Neutrophil (primary cell): ENCODE data around the gene SMPD2.
A peak's percentile ranks its signal among the peaks of the same experiment; 100 is the strongest.
"Not testable (repeated sequence)": the region's sequence is repeated elsewhere in the genome, so short reads cannot be mapped to it uniquely, and the experiment has no call there.

Source experiments
- H3K27ac ChIP-seq: fragments of 200-600 bp; sonication (generic); 2 replicates; pipeline ENCODE4 v1.5.1; 2016; ENCODE audit warnings: mild to moderate bottlenecking, moderate library complexity
- H3K27me3 ChIP-seq: fragments of 200-600 bp; sonication (generic); 2 replicates; pipeline ENCODE4 v1.6.0; 2016; ENCODE audit warnings: mild to moderate bottlenecking
- H3K36me3 ChIP-seq: fragments of 200-600 bp; sonication (generic); 2 replicates; pipeline ENCODE4 v1.5.1; 2017
- H3K4me1 ChIP-seq, 2 experiments: fragments of 200-600 bp in 1 of 2; sonication (generic) in 1 of 2; 1 replicate in 1 of 2; 2 replicates in 1 of 2; pipeline versions ENCODE4 v1.5.1 to v1.6.1; 2013 to 2016; ENCODE audit warnings: low read depth in 1 of 2, low read length in 1 of 2, mild to moderate bottlenecking in 1 of 2, moderate library complexity in 1 of 2; ENCODE audit not compliant: control insufficient read depth in 1 of 2, insufficient read depth in 1 of 2
- H3K4me3 ChIP-seq, 2 experiments: fragments of 200-600 bp in 1 of 2; sonication (generic) in 1 of 2; 1 replicate in 1 of 2; 2 replicates in 1 of 2; pipeline ENCODE4 v1.5.1; 2013 to 2016; ENCODE audit warnings: low read depth in 1 of 2, low read length in 1 of 2, mild to moderate bottlenecking in 1 of 2, moderate library complexity in 1 of 2
- H3K9me3 ChIP-seq: fragments of 200-600 bp; sonication (generic); 2 replicates; pipeline ENCODE4 v1.5.1; 2016
- CTCF ChIP-seq: fragments of 200-600 bp; sonication (generic); IDR thresholded peaks from 2 replicates; pipeline ENCODE4 v1.5.1; 2016; ENCODE audit warnings: antibody characterized with exemption

The SMPD2 gene

DNA sequence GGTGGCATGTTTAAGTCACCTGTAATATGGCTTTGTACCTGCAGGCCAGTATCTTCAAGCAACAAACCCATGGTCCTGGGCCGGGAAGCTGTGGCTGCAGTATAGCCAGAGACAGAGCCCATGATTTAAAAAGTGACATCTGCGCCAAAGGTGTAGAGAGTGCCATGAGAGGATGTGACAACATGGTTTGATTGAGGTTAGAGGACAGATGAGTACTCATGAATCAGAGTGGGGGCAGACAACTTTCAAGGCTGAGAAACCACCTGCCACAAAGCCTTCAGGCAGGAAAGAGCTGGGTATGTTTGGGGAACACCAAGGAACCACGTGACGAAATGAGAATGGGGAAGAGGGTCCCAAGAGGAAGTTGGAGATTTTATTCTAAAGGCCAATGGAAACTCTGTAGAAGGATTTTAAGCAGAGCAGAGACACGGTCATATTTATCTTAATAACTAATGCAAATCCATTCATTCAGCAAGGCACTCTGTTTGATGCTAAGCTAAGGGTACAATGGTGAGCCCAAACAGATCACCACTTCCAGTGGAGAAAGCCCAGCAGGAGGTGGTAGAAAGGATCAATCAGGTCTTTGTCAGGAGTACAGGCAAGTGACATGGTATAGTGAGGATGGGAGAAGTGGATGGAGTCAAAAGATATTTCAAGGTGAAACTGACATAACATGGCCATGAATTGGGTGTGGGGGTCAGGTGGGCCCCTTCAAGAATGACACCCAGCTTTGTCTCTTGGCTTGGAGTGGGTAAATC, 18.4 kb downstream of the SMPD2 start:
- Histone ChIP-seq H3K4me3 (peak overlapping the region in 1 of 2 experiments; percentile 13), H3K36me3 (peaks cover 9% of the 10 kb centered on the region), H3K27me3 (no peaks in the 10 kb centered on the region), H3K27ac (peak overlapping the region; percentile 58), H3K9me3 (no peaks in the 10 kb centered on the region), H3K4me1 (peaks cover 37 to 39% of the 10 kb centered on the region in 2 experiments)
- no peak for TF ChIP-seq CTCF

- Histone ChIP-seq H3K9me3 (no peaks in the 10 kb centered on the region), H3K27ac (no peak overlapping the region), H3K4me3 (no peak overlapping the region), H3K4me1 (peaks cover 29% of the 10 kb centered on the region in 2 experiments), H3K27me3 (no peaks in the 10 kb centered on the region), H3K36me3 (peaks cover 20% of the 10 kb centered on the region)
- TF ChIP-seq CTCF, result no peak
Measured at GRCh38 chr6:109460161-109460829, 19.8 kb downstream of the SMPD2 start.

GRCh38 chr6:109461205-109461604, 20.7 kb downstream of the SMPD2 start:
- H3K4me3 ChIP-seq, H3K9me3 ChIP-seq, H3K27ac ChIP-seq, H3K27me3 ChIP-seq: not testable (repeated sequence)
- Histone ChIP-seq H3K36me3 (peaks cover 28% of the 10 kb centered on the region), H3K4me1 (peaks cover 25 to 27% of the 10 kb centered on the region in 2 experiments)

- no peak overlapping the region for H3K27ac ChIP-seq
- no peaks in the 10 kb centered on the region for H3K9me3 ChIP-seq
- no peaks in the 10 kb centered on the region for H3K27me3 ChIP-seq
- H3K36me3 ChIP-seq, result peaks cover 32% of the 10 kb centered on the region
- no peak overlapping the region for H3K4me3 ChIP-seq
- peaks cover 18 to 19% of the 10 kb centered on the region in 2 experiments for H3K4me1 ChIP-seq
- TF ChIP-seq CTCF, result no peak
Measured at GRCh38 chr6:109461733-109462526, 21.4 kb downstream of the SMPD2 start.

GRCh38 chr6:109465772-109466171, 25.2 kb downstream of the SMPD2 start:
- Histone ChIP-seq H3K27ac (no peak overlapping the region), H3K27me3 (no peaks in the 10 kb centered on the region), H3K4me1 (peaks cover 23 to 24% of the 10 kb centered on the region in 2 experiments), H3K4me3 (no peak overlapping the region), H3K9me3 (no peaks in the 10 kb centered on the region), H3K36me3 (peaks cover 32% of the 10 kb centered on the region)
- TF ChIP-seq CTCF, result no peak
